CD4-positive, alpha-beta T cell (primary cell): Measurements from ENCODE around the gene ATAD2B. TPM values are rescaled to one million over a fixed set of nuclear protein-coding genes. Genes with fewer than 3 reads are reported as not detected.
A peak's percentile ranks its signal among the peaks of the same experiment; 100 is the strongest.

Source experiments
- ATAC-seq: fragments of 200-7000 bp; cut with Tn5 transposase; one replicate; pipeline ENCODE4 v1.10.0; 2022; ENCODE audit warnings: mild to moderate bottlenecking; ENCODE audit not compliant: poor library complexity
- CTCF ChIA-PET: fragments of 350-600 bp; sonication (Branson Sonifier 250); formaldehyde crosslinking; loops from one replicate; lab custom pipeline; 2021; ENCODE audit warnings: antibody characterized with exemption, inconsistent platforms; lab: Charles Lee
- POLR2A ChIA-PET: fragments of 350-600 bp; sonication (Branson Sonifier 250); formaldehyde crosslinking; loops from one replicate; lab custom pipeline; 2021; ENCODE audit warnings: antibody characterized with exemption, inconsistent platforms; lab: Charles Lee
- DNase-seq, 14 experiments: peaks; one replicate each; pipeline ENCODE4 v3.0.0-alpha.2; 2013 to 2020; ENCODE audit warnings: mixed read lengths in 2 of 14
- H3K27ac ChIP-seq, 2 donors: one replicate each; pipeline versions ENCODE4 v1.5.1 to v1.7.0; 2013; ENCODE audit warnings: low read length in 2 of 2, low read depth in 1 of 2, mild to moderate bottlenecking in 1 of 2
- H3K27me3 ChIP-seq, 2 experiments: 1 replicate in 1 of 2; 2 replicates in 1 of 2; pipeline versions ENCODE4 v1.6.1 to v1.7.0; 2013; ENCODE audit warnings: low read length in 2 of 2, control low read depth in 1 of 2, mild to moderate bottlenecking in 1 of 2, moderate library complexity in 1 of 2; ENCODE audit not compliant: insufficient read depth in 2 of 2, control insufficient read depth in 1 of 2
- H3K36me3 ChIP-seq: one replicate; pipeline ENCODE4 v1.6.1; 2013; ENCODE audit warnings: low read length, control low read depth; ENCODE audit not compliant: insufficient read depth
- H3K4me1 ChIP-seq: one replicate; pipeline ENCODE4 v1.6.1; 2013; ENCODE audit warnings: low read length, control low read depth; ENCODE audit not compliant: insufficient read depth
- H3K4me3 ChIP-seq: one replicate; pipeline ENCODE4 v1.5.1; 2013; ENCODE audit warnings: mild to moderate bottlenecking, low read length, moderate library complexity
- H3K9me3 ChIP-seq, 2 experiments: 1 replicate in 1 of 2; 2 replicates in 1 of 2; pipeline versions ENCODE4 v1.6.1 to v1.7.0; 2013; ENCODE audit warnings: low read length in 2 of 2, mild to moderate bottlenecking in 2 of 2, control low read depth in 1 of 2, moderate library complexity in 1 of 2; ENCODE audit not compliant: control insufficient read depth in 1 of 2, insufficient read depth in 1 of 2
- H3K27ac Mint-ChIP-seq: one replicate; pipeline ENCODE4 v1.8.0; 2020; ENCODE audit warnings: mixed read lengths
- H3K27me3 Mint-ChIP-seq: one replicate; pipeline ENCODE4 v1.8.0; 2021; ENCODE audit warnings: mixed read lengths
- H3K36me3 Mint-ChIP-seq: one replicate; pipeline ENCODE4 v1.8.0; 2021; ENCODE audit warnings: low read depth, mixed read lengths
- H3K4me1 Mint-ChIP-seq: one replicate; pipeline ENCODE4 v1.8.0; 2021; ENCODE audit warnings: low read depth, mixed read lengths
- H3K4me3 Mint-ChIP-seq: one replicate; pipeline ENCODE4 v1.8.0; 2020; ENCODE audit warnings: mild to moderate bottlenecking, mixed read lengths
- H3K9me3 Mint-ChIP-seq: one replicate; pipeline ENCODE4 v1.8.0; 2020; ENCODE audit warnings: mixed read lengths
- CTCF ChIP-seq: fragments of 200-600 bp; IDR thresholded peaks from one replicate; pipeline ENCODE4 v1.8.0; 2022; ENCODE audit warnings: antibody characterized with exemption, mild to moderate bottlenecking
- intact Hi-C, 2 experiments: fragments of 100-400 bp; cut with DNase I in 1 of 2; cut with micrococcal nuclease in 1 of 2; formaldehyde crosslinking; loops; one replicate each; pipeline versions ENCODE4 v1.15.1 to v1.9.0; 2023 to 2025; cut with DNase I, micrococcal nuclease
- total RNA-seq, 174 experiments: library from RNA in 2 of 174; stranded (reverse) in 2 of 174; gene quantifications; one replicate each; pipeline ENCODE4 v1.2.3 and lab custom pipeline; 2021 to 2026

Gene ATAD2B
- total RNA-seq, 2 experiments from 2014 or later = 30.7 to 35.4 TPM

GRCh38 chr2:23836505-23836904 lies 90.4 kb downstream of the ATAD2B start:
- Histone ChIP-seq H3K27ac (no peak overlapping the region), H3K27me3 (no peaks in the 10 kb centered on the region), H3K36me3 (peaks cover 10% of the 10 kb centered on the region), H3K4me1 (no peaks in the 10 kb centered on the region), H3K4me3 (no peak overlapping the region), H3K9me3 (peaks cover 0 to 7% of the 10 kb centered on the region in 2 experiments)
- H3K4me1 Mint-ChIP-seq = no peaks in the 10 kb centered on the region
- ChIA-PET CTCF (interaction anchor here (0.9 kb wide), 1 partner anchor 12 kb away, joined by 3 read pairs; no protein-coding TSS in a partner anchor), POLR2A (no interaction called here)
- peaks cover 61% of the 10 kb centered on the region for H3K36me3 Mint-ChIP-seq
- ATAC-seq (no peak), DNase-seq (no peak)
- TF ChIP-seq CTCF = no peak
- no peaks in the 10 kb centered on the region for H3K27me3 Mint-ChIP-seq
- no peak overlapping the region for H3K4me3 Mint-ChIP-seq
- no peaks in the 10 kb centered on the region for H3K9me3 Mint-ChIP-seq
- intact Hi-C loops = no loop called here
- no peak overlapping the region for H3K27ac Mint-ChIP-seq

GRCh38 chr2:23835988-23836387 lies 90.9 kb downstream of the ATAD2B start:
- intact Hi-C loops = no loop called here
- Histone ChIP-seq H3K27me3 (no peaks in the 10 kb centered on the region), H3K4me1 (no peaks in the 10 kb centered on the region), H3K4me3 (no peak overlapping the region), H3K27ac (no peak overlapping the region), H3K36me3 (peaks cover 10% of the 10 kb centered on the region), H3K9me3 (peaks cover 0 to 7% of the 10 kb centered on the region in 2 experiments)
- DNase-seq = no peak
- Mint-ChIP-seq H3K9me3 (no peaks in the 10 kb centered on the region), H3K4me3 (no peak overlapping the region), H3K36me3 (peaks cover 56% of the 10 kb centered on the region), H3K27ac (no peak overlapping the region), H3K27me3 (no peaks in the 10 kb centered on the region), H3K4me1 (no peaks in the 10 kb centered on the region)
- ATAC-seq = no peak
- TF ChIP-seq CTCF = no peak
- ChIA-PET POLR2A (no interaction called here), CTCF (interaction anchor here (0.9 to 1.3 kb wide), 2 partner anchors 11 kb away, joined by 3 to 5 read pairs; no protein-coding TSS in a partner anchor)

GRCh38 chr2:23835423-23835822 lies 91.5 kb downstream of the ATAD2B start:
- no peaks in the 10 kb centered on the region for H3K9me3 Mint-ChIP-seq
- ATAC-seq (no peak), DNase-seq (no peak)
- Histone ChIP-seq H3K36me3 (peaks cover 10% of the 10 kb centered on the region), H3K4me1 (no peaks in the 10 kb centered on the region), H3K9me3 (peaks cover 0 to 7% of the 10 kb centered on the region in 2 experiments), H3K27ac (no peak overlapping the region), H3K4me3 (no peak overlapping the region), H3K27me3 (no peaks in the 10 kb centered on the region)
- intact Hi-C loops = no loop called here
- ChIA-PET POLR2A (no interaction called here), CTCF (interaction anchor here (1.3 kb wide), 1 partner anchor 11 kb away, joined by 5 read pairs; no protein-coding TSS in a partner anchor)
- no peaks in the 10 kb centered on the region for H3K27me3 Mint-ChIP-seq
- peak overlapping the region; percentile 4 for H3K27ac Mint-ChIP-seq
- no peak for TF ChIP-seq CTCF
- peaks cover 56% of the 10 kb centered on the region for H3K36me3 Mint-ChIP-seq
- no peaks in the 10 kb centered on the region for H3K4me1 Mint-ChIP-seq
- no peak overlapping the region for H3K4me3 Mint-ChIP-seq
